ENCODE data around the gene TET1. TPM values are rescaled to one million over a fixed set of nuclear protein-coding genes. Genes with fewer than 3 reads are reported as not detected.

The TET1 gene
- total RNA-seq = 0.18 and 0.56 TPM in 2 replicates

GRCh38 chr10:68560186-68560942 is at the start of gene TET1:
TET1 (plus strand) TSS chr10:68560337; CDS start chr10:68572339, 12,002 bp downstream.

GRCh38 chr10:68720793-68721672 is 160.9 kb downstream of the TET1 start, which contains the start of gene CCAR1:
CCAR1 (plus strand) TSS chr10:68721239; CDS start chr10:68722505, 1,266 bp downstream.

Other genes starting within 250 kb of the TET1 start
- 28.5 and 35.9 TPM in 2 replicates for gene HNRNPH3, start 228.3 kb upstream of the TET1 start, total RNA-seq
- 1.6 and 2.9 TPM in 2 replicates for gene PBLD, start 227.4 kb upstream of the TET1 start, total RNA-seq
- gene RUFY2, start 153.1 kb upstream of the TET1 start, total RNA-seq = 16.6 and 22.6 TPM in 2 replicates
- 5.3 and 9.6 TPM in 2 replicates for gene DNA2, start 88.4 kb upstream of the TET1 start, total RNA-seq
- 10.1 and 15.2 TPM in 2 replicates for gene SLC25A16, start 32.8 kb upstream of the TET1 start, total RNA-seq
- gene CCAR1, start 160.9 kb downstream of the TET1 start, total RNA-seq = 28.1 and 34.5 TPM in 2 replicates